HUES6 (cell line): ENCODE data around the gene COLGALT1.

Experiments used
- H3K27ac ChIP-seq: 2 replicates; pipeline ENCODE4 v1.7.0; 2013; ENCODE audit warnings: low read depth, mild to moderate bottlenecking, low read length, inconsistent platforms
- H3K27me3 ChIP-seq: 2 replicates; pipeline ENCODE4 v1.6.1; 2013; ENCODE audit warnings: low read length; ENCODE audit not compliant: control insufficient read depth, insufficient read depth
- H3K36me3 ChIP-seq: 2 replicates; pipeline ENCODE4 v1.6.1; 2013; ENCODE audit warnings: low read length; ENCODE audit not compliant: control insufficient read depth, insufficient read depth
- H3K4me1 ChIP-seq: 2 replicates; pipeline ENCODE4 v1.6.1; 2013; ENCODE audit warnings: low read length; ENCODE audit not compliant: control insufficient read depth, insufficient read depth
- H3K4me3 ChIP-seq: 2 replicates; pipeline ENCODE4 v1.5.1; 2013; ENCODE audit warnings: low read depth, low read length
- H3K9ac ChIP-seq: one replicate; pipeline ENCODE4 v1.6.1; 2013; ENCODE audit warnings: mild to moderate bottlenecking, low read length
- H3K9me3 ChIP-seq: 2 replicates; pipeline ENCODE4 v1.6.1; 2013; ENCODE audit warnings: low read depth, low read length; ENCODE audit not compliant: control insufficient read depth, insufficient read depth

COLGALT1 gene

GRCh38 chr19:17520865-17521264 is 34.6 kb upstream of the COLGALT1 start:
- no peaks in the 10 kb centered on the region for H3K27me3 ChIP-seq
- peaks cover 37% of the 10 kb centered on the region for H3K36me3 ChIP-seq

GRCh38 chr19:17522988-17523872 is 32.2 kb upstream of the COLGALT1 start:
- Histone ChIP-seq H3K9ac (no peak overlapping the region), H3K27ac (no peak overlapping the region), H3K4me1 (no peaks in the 10 kb centered on the region), H3K9me3 (0 out of 2 replicates have a peak, but pooled peaks cover 2% of the 10 kb centered on the region), H3K27me3 (no peaks in the 10 kb centered on the region), H3K36me3 (peaks cover 16% of the 10 kb centered on the region; the same call in 1 of the 2 replicates), H3K4me3 (no peak overlapping the region)

More at GRCh38 chr19:17520865-17521264, 34.6 kb upstream of the COLGALT1 start:
- Histone ChIP-seq H3K9me3 (peaks cover 10% of the 10 kb centered on the region), H3K4me3 (no peak overlapping the region), H3K4me1 (no peaks in the 10 kb centered on the region), H3K27ac (no peak overlapping the region), H3K9ac (no peak overlapping the region)

GRCh38 chr19:17524651-17525050 is 30.8 kb upstream of the COLGALT1 start:
- H3K27ac ChIP-seq = no peak overlapping the region
- no peaks in the 10 kb centered on the region for H3K4me1 ChIP-seq
- 0 out of 2 replicates have a peak, but pooled peaks cover 4% of the 10 kb centered on the region for H3K9me3 ChIP-seq
- peaks cover 8% of the 10 kb centered on the region; the same call in 1 of the 2 replicates for H3K36me3 ChIP-seq
- no peak overlapping the region for H3K9ac ChIP-seq
- H3K4me3 ChIP-seq = no peak overlapping the region
- H3K27me3 ChIP-seq = no peaks in the 10 kb centered on the region

- H3K27ac ChIP-seq = no peak overlapping the region
- peaks cover 3% of the 10 kb centered on the region; the same call in 1 of the 2 replicates for H3K36me3 ChIP-seq
- H3K4me3 ChIP-seq = no peak overlapping the region
- no peaks in the 10 kb centered on the region for H3K27me3 ChIP-seq
- H3K4me1 ChIP-seq = no peaks in the 10 kb centered on the region
- H3K9ac ChIP-seq = no peak overlapping the region
- H3K9me3 ChIP-seq = 0 out of 2 replicates have a peak, but pooled peaks cover 4% of the 10 kb centered on the region
Observed at GRCh38 chr19:17525141-17525540, 30.3 kb upstream of the COLGALT1 start.

- no peak overlapping the region for H3K4me3 ChIP-seq
- H3K36me3 ChIP-seq = no peaks in the 10 kb centered on the region
- H3K9ac ChIP-seq = no peak overlapping the region
Observed at GRCh38 chr19:17526922-17527321, 28.5 kb upstream of the COLGALT1 start.

GRCh38 chr19:17527326-17527725 is 28.1 kb upstream of the COLGALT1 start:
- Histone ChIP-seq H3K27ac (no peak overlapping the region), H3K4me1 (peaks cover 11% of the 10 kb centered on the region), H3K4me3 (no peak overlapping the region), H3K9ac (no peak overlapping the region), H3K27me3 (no peaks in the 10 kb centered on the region), H3K9me3 (0 out of 2 replicates have a peak, but pooled peaks cover 4% of the 10 kb centered on the region), H3K36me3 (no peaks in the 10 kb centered on the region)

More at GRCh38 chr19:17526922-17527321, 28.5 kb upstream of the COLGALT1 start:
- Histone ChIP-seq H3K27me3 (no peaks in the 10 kb centered on the region), H3K4me1 (peaks cover 11% of the 10 kb centered on the region), H3K9me3 (0 out of 2 replicates have a peak, but pooled peaks cover 4% of the 10 kb centered on the region), H3K27ac (no peak overlapping the region)

GRCh38 chr19:17528610-17529009 is 26.8 kb upstream of the COLGALT1 start:
- H3K4me1 ChIP-seq = peaks cover 11% of the 10 kb centered on the region
- H3K9me3 ChIP-seq = 0 out of 2 replicates have a peak, but pooled peaks cover 4% of the 10 kb centered on the region
- H3K36me3 ChIP-seq = no peaks in the 10 kb centered on the region
- H3K27ac ChIP-seq = no peak overlapping the region
- no peaks in the 10 kb centered on the region for H3K27me3 ChIP-seq
- no peak overlapping the region for H3K4me3 ChIP-seq
- no peak overlapping the region for H3K9ac ChIP-seq

- Histone ChIP-seq H3K4me1 (peaks cover 11% of the 10 kb centered on the region), H3K27ac (no peak overlapping the region), H3K9ac (no peak overlapping the region), H3K9me3 (0 out of 2 replicates have a peak, but pooled peaks cover 4% of the 10 kb centered on the region), H3K4me3 (no peak overlapping the region), H3K36me3 (no peaks in the 10 kb centered on the region), H3K27me3 (no peaks in the 10 kb centered on the region)
Observed at GRCh38 chr19:17529239-17530158, 25.9 kb upstream of the COLGALT1 start.

- H3K4me3 ChIP-seq = peak overlapping the region; percentile 13; the same call in 1 of the 2 replicates
- H3K9ac ChIP-seq = peak overlapping the region; percentile 36
- no peaks in the 10 kb centered on the region for H3K36me3 ChIP-seq
- H3K9me3 ChIP-seq = 0 out of 2 replicates have a peak, but pooled peaks cover 2% of the 10 kb centered on the region
- no peaks in the 10 kb centered on the region for H3K27me3 ChIP-seq
- H3K27ac ChIP-seq = no peak overlapping the region
- peaks cover 11% of the 10 kb centered on the region for H3K4me1 ChIP-seq
Observed at GRCh38 chr19:17530586-17530985, 24.9 kb upstream of the COLGALT1 start.

GRCh38 chr19:17532116-17532515 is 23.3 kb upstream of the COLGALT1 start:
- Histone ChIP-seq H3K27me3 (no peaks in the 10 kb centered on the region; the same call in 1 of the 2 replicates), H3K9ac (no peak overlapping the region), H3K4me3 (no peak overlapping the region), H3K36me3 (no peaks in the 10 kb centered on the region), H3K27ac (no peak overlapping the region), H3K4me1 (peaks cover 11% of the 10 kb centered on the region), H3K9me3 (0 out of 2 replicates have a peak, but pooled peaks cover 2% of the 10 kb centered on the region)
